H1 (cell line): ENCODE measurements around the gene RBMS1. TPM values are rescaled to one million over a fixed set of nuclear protein-coding genes. Genes with fewer than 3 reads are reported as not detected.

Experiments used
- CTCF ChIA-PET: fragments of 300-600 bp; sonication (Branson Sonifier 250); formaldehyde crosslinking; loops from one replicate; lab custom pipeline; 2021; ENCODE audit not compliant: partially characterized antibody; lab: Charles Lee
- POLR2A ChIA-PET: fragments of 300-600 bp; sonication (Branson Sonifier 250); formaldehyde crosslinking; loops from one replicate; lab custom pipeline; 2021; ENCODE audit warnings: inconsistent platforms; ENCODE audit not compliant: partially characterized antibody; lab: Charles Lee
- DNase-seq, 2 experiments: peaks; one replicate each; pipeline versions ENCODE4 v3.0.0 to v3.0.0-alpha.2; 2010 to 2022; ENCODE audit warnings: low spot score in 2 of 2, low read depth in 1 of 2, mixed read lengths in 1 of 2
- FAIRE-seq: peaks from 2 replicates; lab custom pipeline; 2011; peaks lifted over from hg19 to GRCh38; lab: Jason Lieb, UNC
- H2AFZ ChIP-seq: 2 replicates; pipeline ENCODE4 v1.8.1; 2012; ENCODE audit warnings: low read length, inconsistent platforms
- H2AK5ac ChIP-seq: 2 replicates; pipeline ENCODE4 v1.6.1; 2013; ENCODE audit warnings: low read depth, low read length
- H2BK120ac ChIP-seq: replicated peaks from 2 replicates; pipeline ENCODE3; 2013; ENCODE audit warnings: low read depth, low read length, inconsistent platforms
- H2BK12ac ChIP-seq: 2 replicates; pipeline ENCODE4 v1.6.1; 2013; ENCODE audit warnings: low read depth, low read length
- H2BK15ac ChIP-seq: 2 replicates; pipeline ENCODE4 v1.6.1; 2013; ENCODE audit warnings: low read length
- H2BK20ac ChIP-seq: 2 replicates; pipeline ENCODE4 v1.6.1; 2013; ENCODE audit warnings: low read length
- H2BK5ac ChIP-seq: 2 replicates; pipeline ENCODE4 v1.6.1; 2013; ENCODE audit warnings: low read depth, low read length
- H3K14ac ChIP-seq: 2 replicates; pipeline ENCODE4 v1.6.1; 2013; ENCODE audit warnings: inconsistent platforms; ENCODE audit not compliant: insufficient read length
- H3K18ac ChIP-seq: 2 replicates; pipeline ENCODE4 v1.6.1; 2013; ENCODE audit warnings: low read length; ENCODE audit errors: extremely low read depth
- H3K23ac ChIP-seq: 2 replicates; pipeline ENCODE4 v1.6.1; 2013; ENCODE audit warnings: inconsistent platforms; ENCODE audit not compliant: insufficient read length
- H3K23me2 ChIP-seq: 2 replicates; pipeline ENCODE4 v1.6.1; 2013; ENCODE audit warnings: low read depth, low read length
- H3K27ac ChIP-seq: 2 replicates; pipeline ENCODE4 v1.6.1; 2011; ENCODE audit warnings: low read depth, low read length, inconsistent platforms
- H3K27me3 ChIP-seq, 4 experiments: replicated peaks in 1 of 4; 1 replicate in 1 of 4; 2 replicates in 3 of 4; pipeline versions ENCODE4 v1.6.1 to v1.8.1; 2011 to 2013; ENCODE audit warnings: low read length in 3 of 4, mild to moderate bottlenecking in 3 of 4, inconsistent platforms in 2 of 4, mixed read lengths in 2 of 4, moderate library complexity in 1 of 4; ENCODE audit not compliant: control insufficient read depth in 3 of 4, insufficient read depth in 3 of 4; ENCODE audit errors: extremely low read depth in 1 of 4
- H3K36me3 ChIP-seq, 4 experiments: 2 replicates each; pipeline versions ENCODE4 v1.6.1 to v1.8.1; 2011 to 2013; ENCODE audit warnings: mild to moderate bottlenecking in 4 of 4, low read length in 3 of 4, moderate library complexity in 2 of 4, control low read depth in 1 of 4, inconsistent platforms in 1 of 4; ENCODE audit not compliant: insufficient read depth in 4 of 4, control insufficient read depth in 2 of 4
- H3K4ac ChIP-seq: replicated peaks from 2 replicates; pipeline ENCODE3; 2013; ENCODE audit warnings: low read length, low read depth, mixed read lengths, inconsistent platforms; ENCODE audit not compliant: insufficient read length
- H3K4me1 ChIP-seq, 4 experiments: replicated peaks in 1 of 4; 1 replicate in 1 of 4; 2 replicates in 3 of 4; pipeline versions ENCODE4 v1.6.1 to v1.8.1; 2011 to 2013; ENCODE audit warnings: low read length in 3 of 4, inconsistent platforms in 2 of 4, mixed read lengths in 1 of 4; ENCODE audit not compliant: insufficient read depth in 4 of 4, control insufficient read depth in 3 of 4
- H3K4me2 ChIP-seq, 2 experiments: 2 replicates each; pipeline versions ENCODE4 v1.6.1 to v1.8.1; 2011 to 2013; ENCODE audit warnings: low read depth in 2 of 2, low read length in 2 of 2, control low read depth in 1 of 2, inconsistent platforms in 1 of 2, mild to moderate bottlenecking in 1 of 2; ENCODE audit not compliant: insufficient read depth in 1 of 2
- H3K4me3 ChIP-seq, 4 experiments: fragments of 200-600, 300-600 bp in 1 of 4; sonication (generic), shearing (Covaris generic), sonication (Bioruptor Twin) in 1 of 4; 2 replicates each; pipeline versions ENCODE4 v1.5.1 to v1.8.1; 2011 to 2016; ENCODE audit warnings: low read length in 4 of 4, low read depth in 3 of 4, control low read depth in 2 of 4, inconsistent platforms in 2 of 4, mild to moderate bottlenecking in 2 of 4, mixed read lengths in 1 of 4, moderate library complexity in 1 of 4; ENCODE audit not compliant: insufficient read depth in 2 of 4; ENCODE audit errors: extremely low read depth in 1 of 4
- H3K56ac ChIP-seq: replicated peaks from 2 replicates; pipeline ENCODE3; 2013; ENCODE audit warnings: low read depth, mild to moderate bottlenecking, mixed read lengths, low read length, inconsistent platforms; ENCODE audit not compliant: insufficient read length
- H3K79me1 ChIP-seq: 2 replicates; pipeline ENCODE4 v1.6.1; 2013; ENCODE audit warnings: low read depth, low read length, control low read depth
- H3K79me2 ChIP-seq, 2 experiments: 2 replicates each; pipeline versions ENCODE4 v1.6.1 to v1.8.1; 2012 to 2013; ENCODE audit warnings: low read length in 2 of 2, mild to moderate bottlenecking in 2 of 2, inconsistent platforms in 1 of 2; ENCODE audit not compliant: insufficient read depth in 2 of 2, control insufficient read depth in 1 of 2
- H3K9ac ChIP-seq, 4 experiments: replicated peaks in 1 of 4; 1 replicate in 1 of 4; 2 replicates in 3 of 4; pipeline versions ENCODE4 v1.6.1 to v1.8.1; 2011 to 2013; ENCODE audit warnings: low read depth in 3 of 4, low read length in 3 of 4, control low read depth in 2 of 4, mild to moderate bottlenecking in 2 of 4, moderate library complexity in 2 of 4, inconsistent platforms in 1 of 4; ENCODE audit errors: extremely low read depth in 1 of 4
- H3K9me3 ChIP-seq, 2 experiments: 2 replicates each; pipeline versions ENCODE4 v1.6.1 to v1.8.1; 2012 to 2013; ENCODE audit warnings: mild to moderate bottlenecking in 2 of 2, moderate library complexity in 2 of 2, control low read depth in 1 of 2, inconsistent platforms in 1 of 2, low read depth in 1 of 2, low read length in 1 of 2, mixed read lengths in 1 of 2; ENCODE audit not compliant: insufficient read depth in 2 of 2
- H4K20me1 ChIP-seq, 2 experiments: replicated peaks in 1 of 2; 2 replicates each; pipeline versions ENCODE3 to v1.8.1; 2011 to 2013; ENCODE audit warnings: inconsistent platforms in 2 of 2, low read length in 2 of 2, mild to moderate bottlenecking in 1 of 2; ENCODE audit not compliant: insufficient read depth in 2 of 2, control insufficient read depth in 1 of 2
- H4K5ac ChIP-seq: 2 replicates; pipeline ENCODE4 v1.6.1; 2013; ENCODE audit warnings: low read length, low read depth, mixed read lengths, inconsistent platforms; ENCODE audit not compliant: insufficient read length
- H4K8ac ChIP-seq: 2 replicates; pipeline ENCODE4 v1.8.0; 2013; ENCODE audit warnings: mild to moderate bottlenecking, moderate library complexity, low read length, inconsistent platforms; ENCODE audit not compliant: insufficient read depth; ENCODE audit errors: extremely low read depth
- H4K91ac ChIP-seq: replicated peaks from 2 replicates; pipeline ENCODE3; 2013; ENCODE audit warnings: low read length, mixed read lengths, inconsistent platforms; ENCODE audit not compliant: insufficient read length
- GTF2F1 ChIP-seq: IDR thresholded peaks from 2 replicates; pipeline ENCODE4 v1.6.1; 2012; ENCODE audit warnings: low read depth, low read length, improper control_type of control experiment, borderline replicate concordance
- HDAC6 ChIP-seq: IDR thresholded peaks from one replicate; pipeline ENCODE4 v1.7.1; 2012; ENCODE audit warnings: low read depth, mild to moderate bottlenecking, inconsistent platforms, low read length, moderate library complexity
- JUN ChIP-seq: IDR thresholded peaks from 2 replicates; pipeline ENCODE4 v1.6.1; 2011; ENCODE audit warnings: low read depth, mild to moderate bottlenecking, improper control_type of control experiment, low read length
- RFX5 ChIP-seq: IDR thresholded peaks from 2 replicates; pipeline ENCODE4 v1.6.1; 2011; ENCODE audit warnings: low read depth, low read length, improper control_type of control experiment, borderline replicate concordance
- SAP30 ChIP-seq: fragments of 300-600 bp; sonication (generic); IDR thresholded peaks from 2 replicates; pipeline ENCODE4 v1.7.1; 2012; ENCODE audit warnings: low read length, moderate library complexity, mild to moderate bottlenecking, inconsistent platforms; ENCODE audit not compliant: insufficient read depth, insufficient replicate concordance
- SIRT6 ChIP-seq: IDR thresholded peaks from one replicate; pipeline ENCODE4 v1.7.1; 2012; ENCODE audit warnings: low read length, inconsistent platforms
- SP1 ChIP-seq: IDR thresholded peaks from 2 replicates; pipeline ENCODE4 v1.6.1; 2011; ENCODE audit warnings: low read depth, low read length
- YY1 ChIP-seq: IDR thresholded peaks from 2 replicates; pipeline ENCODE4 v1.6.1; 2011; ENCODE audit warnings: low read depth, mild to moderate bottlenecking, low read length
- WGBS, 2 experiments: shearing (Covaris generic) in 1 of 2; methylation state at CpG; one replicate each; pipeline versions ENCODE4 v1.1.6 to v1.1.7; 2013 to 2015; ENCODE audit warnings: low lambda C conversion rate in 2 of 2, mixed read lengths in 2 of 2, inconsistent platforms in 1 of 2, low coverage in 1 of 2, missing lambda C conversion rate in 1 of 2; ENCODE audit not compliant: insufficient replicate concordance in 2 of 2, insufficient coverage in 1 of 2, insufficient read length in 1 of 2; ENCODE audit errors: extremely low coverage in 1 of 2, missing lambda C conversion rate in 1 of 2; 5-methylcytosine and 5-hydroxymethylcytosine counted together
- polyA plus RNA-seq, 7 experiments: library from polyadenylated mRNA; depleted of rRNA in 3 of 7; stranded (reverse) in 5 of 7; unstranded in 2 of 7; fragments of >200 nt in 5 of 7; fragments of 200-250 nt in 2 of 7; gene quantifications; 1 replicate in 5 of 7; 2 replicates in 1 of 7; 4 replicates in 1 of 7; pipeline versions ENCODE4 v1.2.1 to v1.2.3, GENCODE V29; 2011 to 2013; ENCODE audit warnings: missing spikeins in 2 of 7, mixed read lengths in 2 of 7
- total RNA-seq: library from RNA; stranded (reverse); fragmentation: NEBNext Ultra II Directional; extraction: Animal tissue kit (Norgen Biotek cat#: 25700); gene quantifications from 2 replicates; pipeline ENCODE4 v1.2.1, GENCODE V29; 2021

The RBMS1 gene
- total and polyA plus RNA-seq, 2 of the 8 experiments (the other 6 are each of a cell fraction or from before 2014, with no cell fraction given), result 53.7 to 60.0 TPM

GRCh38 chr2:160465406-160465805, 28.2 kb downstream of the RBMS1 start:
- Histone ChIP-seq H2BK20ac (no peak overlapping the region), H2AFZ (no peak overlapping the region), H4K5ac (no peak overlapping the region), H3K4ac (no peak overlapping the region), H3K27me3 (no peaks in the 10 kb centered on the region), H3K9me3 (no peaks in the 10 kb centered on the region), H3K4me3 (no peak overlapping the region), H4K91ac (no peak overlapping the region), H2BK15ac (no peak overlapping the region), H4K8ac (no peak overlapping the region), H3K36me3 (no peaks in the 10 kb centered on the region), H2BK5ac (no peak overlapping the region), H2BK12ac (no peak overlapping the region), H2BK120ac (no peak overlapping the region), H2AK5ac (no peak overlapping the region), H3K79me1 (no peaks in the 10 kb centered on the region; the same call in 1 of the 2 replicates), H3K79me2 (peaks cover 0 to 65% of the 10 kb centered on the region in 2 experiments; a peak in 3 of 4 replicates), H3K9ac (no peak overlapping the region), H3K56ac (no peak overlapping the region), H3K27ac (no peak overlapping the region), H3K4me1 (peaks cover 0 to 3% (median 0%) of the 10 kb centered on the region in 4 experiments; a peak in 1 of 7 replicates), H3K23me2 (no peaks in the 10 kb centered on the region), H3K4me2 (no peak overlapping the region), H3K23ac (no peak overlapping the region), H3K14ac (no peak overlapping the region), H4K20me1 (no peaks in the 10 kb centered on the region), H3K18ac (no peak overlapping the region)
- TF ChIP-seq YY1 (no peak), RFX5 (no peak), HDAC6 (no peak), JUN (no peak), SP1 (no peak), GTF2F1 (no peak), SAP30 (no peak), SIRT6 (no peak)
- CTCF ChIA-PET, result interaction anchor here (1.6 kb wide), 1 partner anchor 529 kb away, joined by 4 read pairs; no protein-coding TSS in a partner anchor
- FAIRE-seq (no peak), DNase-seq (no peak)
- 97% methylated on average over 3 of the region's 3 CpGs; no CpG with 5 or more reads in 1 of the 2 experiments for WGBS, 2 experiments
- POLR2A ChIA-PET, result no interaction called here
